ENCODE measurements around the gene DENND5B. TPM values are rescaled to one million over a fixed set of nuclear protein-coding genes. Genes with fewer than 3 reads are reported as not detected.
"Not testable (repeated sequence)": the region's sequence is repeated elsewhere in the genome, so short reads cannot be mapped to it uniquely, and the experiment has no call there.

The DENND5B gene
- polyA plus RNA-seq, 3 donors from 2014 or later = 0.53 to 0.70 TPM; not detected in 1

GRCh38 chr12:31585271-31585670, 5.7 kb downstream of the DENND5B start:
- H3K4me1 Mint-ChIP-seq = peaks cover 6 to 10% of the 10 kb centered on the region in 2 donors

GRCh38 chr12:31584782-31585181, 6.2 kb downstream of the DENND5B start:
- H3K27ac Mint-ChIP-seq = no peak overlapping the region
- peaks cover 6 to 8% of the 10 kb centered on the region in 2 donors for H3K4me1 Mint-ChIP-seq
- no peak overlapping the region for H3K4me3 Mint-ChIP-seq
- H3K9me3 Mint-ChIP-seq = no peaks in the 10 kb centered on the region
- H3K36me3 Mint-ChIP-seq = no peaks in the 10 kb centered on the region
- no peak for DNase-seq
- H3K27me3 Mint-ChIP-seq (ENCODE audit: low read depth in 3 of 3) = peaks cover 7 to 13% (median 7%) of the 10 kb centered on the region in 3 donors

More at GRCh38 chr12:31585271-31585670, 5.7 kb downstream of the DENND5B start:
- no peak for DNase-seq
- Mint-ChIP-seq H3K9me3 (no peaks in the 10 kb centered on the region), H3K27me3 (ENCODE audit: low read depth in 3 of 3) (peaks cover 7 to 13% (median 8%) of the 10 kb centered on the region in 3 donors), H3K27ac (no peak overlapping the region), H3K36me3 (no peaks in the 10 kb centered on the region), H3K4me3 (no peak overlapping the region)

GRCh38 chr12:31583878-31584277, 7.1 kb downstream of the DENND5B start:
- H3K36me3 Mint-ChIP-seq = no peaks in the 10 kb centered on the region
- DNase-seq = no peak
- H3K9me3 Mint-ChIP-seq = no peaks in the 10 kb centered on the region
- peaks cover 3 to 8% (median 3%) of the 10 kb centered on the region in 3 donors for H3K27me3 Mint-ChIP-seq (ENCODE audit: low read depth in 3 of 3)
- H3K27ac Mint-ChIP-seq = no peak overlapping the region
- H3K4me3 Mint-ChIP-seq = no peak overlapping the region
- H3K4me1 Mint-ChIP-seq = no peaks in the 10 kb centered on the region

- Mint-ChIP-seq H3K27ac (no peak overlapping the region), H3K9me3 (no peaks in the 10 kb centered on the region), H3K36me3 (no peaks in the 10 kb centered on the region), H3K27me3 (ENCODE audit: low read depth in 3 of 3) (peaks cover 0 to 2% (median 0%) of the 10 kb centered on the region in 3 donors), H3K4me1 (no peaks in the 10 kb centered on the region), H3K4me3 (no peak overlapping the region)
- DNase-seq = no peak
These were observed 8.8 kb downstream of the DENND5B start for GRCh38 chr12:31582155-31582554.

- no peaks in the 10 kb centered on the region for H3K4me1 Mint-ChIP-seq
- no peaks in the 10 kb centered on the region for H3K36me3 Mint-ChIP-seq
- H3K4me3 Mint-ChIP-seq = no peak overlapping the region
- H3K27ac Mint-ChIP-seq = no peak overlapping the region
- no peak for DNase-seq
- peaks cover 0 to 4% (median 0%) of the 10 kb centered on the region in 3 donors for H3K27me3 Mint-ChIP-seq (ENCODE audit: low read depth in 3 of 3)
- no peaks in the 10 kb centered on the region for H3K9me3 Mint-ChIP-seq
These were observed 12.3 kb downstream of the DENND5B start for GRCh38 chr12:31578632-31579031.

GRCh38 chr12:31574803-31575575, 15.9 kb downstream of the DENND5B start:
- no peaks in the 10 kb centered on the region for H3K4me1 Mint-ChIP-seq

GRCh38 chr12:31574367-31574766, 16.6 kb downstream of the DENND5B start:
- H3K4me1 Mint-ChIP-seq, H3K27ac Mint-ChIP-seq: not testable (repeated sequence)

More at GRCh38 chr12:31574803-31575575, 15.9 kb downstream of the DENND5B start:
- Mint-ChIP-seq H3K27me3 (ENCODE audit: low read depth in 3 of 3) (peaks cover 0 to 6% (median 0%) of the 10 kb centered on the region in 3 donors), H3K27ac (no peak overlapping the region), H3K36me3 (no peaks in the 10 kb centered on the region), H3K4me3 (no peak overlapping the region), H3K9me3 (no peaks in the 10 kb centered on the region)
- no peak for DNase-seq

GRCh38 chr12:31572900-31573600, 17.9 kb downstream of the DENND5B start:
- peaks cover 0 to 6% (median 0%) of the 10 kb centered on the region in 3 donors for H3K27me3 Mint-ChIP-seq (ENCODE audit: low read depth in 3 of 3)
- H3K4me1 Mint-ChIP-seq = no peaks in the 10 kb centered on the region
- DNase-seq = no peak
- no peaks in the 10 kb centered on the region for H3K9me3 Mint-ChIP-seq
- H3K36me3 Mint-ChIP-seq = no peaks in the 10 kb centered on the region
- H3K27ac Mint-ChIP-seq = no peak overlapping the region
- H3K4me3 Mint-ChIP-seq = no peak overlapping the region

More at GRCh38 chr12:31574367-31574766, 16.6 kb downstream of the DENND5B start:
- not testable (repeated sequence) for H3K27me3 Mint-ChIP-seq (ENCODE audit: low read depth in 3 of 3); H3K4me3 Mint-ChIP-seq; H3K9me3 Mint-ChIP-seq; H3K36me3 Mint-ChIP-seq; DNase-seq

GRCh38 chr12:31570880-31571279, 20.1 kb downstream of the DENND5B start:
- Mint-ChIP-seq H3K4me1 (no peaks in the 10 kb centered on the region), H3K9me3 (no peaks in the 10 kb centered on the region), H3K27ac (no peak overlapping the region), H3K27me3 (ENCODE audit: low read depth in 3 of 3) (peaks cover 0 to 3% (median 0%) of the 10 kb centered on the region in 3 donors), H3K4me3 (no peak overlapping the region), H3K36me3 (no peaks in the 10 kb centered on the region)
- DNase-seq = no peak

- not testable (repeated sequence) for H3K9me3 Mint-ChIP-seq, H3K4me3 Mint-ChIP-seq
These were observed 21.4 kb downstream of the DENND5B start for GRCh38 chr12:31569517-31569916.

GRCh38 chr12:31568498-31568897, 22.4 kb downstream of the DENND5B start:
- DNase-seq = no peak
- Mint-ChIP-seq H3K4me1 (no peaks in the 10 kb centered on the region), H3K27me3 (ENCODE audit: low read depth in 3 of 3) (peaks cover 0 to 3% (median 0%) of the 10 kb centered on the region in 3 donors), H3K4me3 (no peak overlapping the region), H3K27ac (no peak overlapping the region), H3K9me3 (no peaks in the 10 kb centered on the region), H3K36me3 (no peaks in the 10 kb centered on the region)

More at GRCh38 chr12:31569517-31569916, 21.4 kb downstream of the DENND5B start:
- DNase-seq; H3K36me3 Mint-ChIP-seq; H3K27me3 Mint-ChIP-seq (ENCODE audit: low read depth in 3 of 3); H3K27ac Mint-ChIP-seq; H3K4me1 Mint-ChIP-seq: not testable (repeated sequence)

GRCh38 chr12:31567029-31567428, 23.9 kb downstream of the DENND5B start:
- Mint-ChIP-seq H3K27me3 (ENCODE audit: low read depth in 3 of 3) (peaks cover 0 to 3% (median 0%) of the 10 kb centered on the region in 3 donors), H3K27ac (no peak overlapping the region), H3K4me3 (no peak overlapping the region), H3K9me3 (no peaks in the 10 kb centered on the region), H3K4me1 (no peaks in the 10 kb centered on the region), H3K36me3 (no peaks in the 10 kb centered on the region)
- DNase-seq = no peak

GRCh38 chr12:31566547-31566946, 24.4 kb downstream of the DENND5B start:
- DNase-seq = no peak
- Mint-ChIP-seq H3K27ac (no peak overlapping the region), H3K9me3 (no peaks in the 10 kb centered on the region), H3K36me3 (no peaks in the 10 kb centered on the region), H3K4me1 (no peaks in the 10 kb centered on the region), H3K4me3 (no peak overlapping the region), H3K27me3 (ENCODE audit: low read depth in 3 of 3) (peaks cover 0 to 3% (median 0%) of the 10 kb centered on the region in 3 donors)

- no peaks in the 10 kb centered on the region for H3K4me1 Mint-ChIP-seq
- H3K27ac Mint-ChIP-seq = no peak overlapping the region
- no peak for DNase-seq
- peaks cover 0 to 5% (median 0%) of the 10 kb centered on the region in 6 donors for H3K9me3 Mint-ChIP-seq
- H3K36me3 Mint-ChIP-seq = no peaks in the 10 kb centered on the region
- H3K4me3 Mint-ChIP-seq = no peak overlapping the region
- peaks cover 4 to 5% (median 4%) of the 10 kb centered on the region in 3 donors for H3K27me3 Mint-ChIP-seq (ENCODE audit: low read depth in 3 of 3)
These were observed 28.2 kb downstream of the DENND5B start for GRCh38 chr12:31562594-31563328.

All from immature natural killer cell (primary cell).